HEK293T (cell line): ENCODE measurements around the gene MS4A13.

Experiments used
- ARNT ChIP-seq: fragments of 450-650 bp; IDR thresholded peaks from 2 replicates; pipeline ENCODE4 v1.6.1; 2017; ENCODE audit warnings: mild to moderate bottlenecking
- BHLHE40 ChIP-seq: fragments of 450-650 bp; IDR thresholded peaks from 2 replicates; pipeline ENCODE4 v1.6.1; 2016; ENCODE audit warnings: mild to moderate bottlenecking, moderate library complexity, borderline replicate concordance
- FOXA1 ChIP-seq: fragments of 450-650 bp; IDR thresholded peaks from 2 replicates; pipeline ENCODE4 v1.6.1; 2016; ENCODE audit warnings: mild to moderate bottlenecking
- FOXK2 ChIP-seq: fragments of 450-650 bp; IDR thresholded peaks from 2 replicates; pipeline ENCODE4 v1.6.1; 2016; ENCODE audit warnings: mild to moderate bottlenecking
- FOXM1 ChIP-seq: fragments of 450-650 bp; IDR thresholded peaks from 2 replicates; pipeline ENCODE4 v1.6.1; 2017; ENCODE audit warnings: mild to moderate bottlenecking, borderline replicate concordance
- HDGF ChIP-seq: fragments of 450-650 bp; IDR thresholded peaks from 2 replicates; pipeline ENCODE4 v1.6.1; 2017; ENCODE audit warnings: antibody characterized with exemption, borderline replicate concordance
- L3MBTL2 ChIP-seq: fragments of 450-650 bp; conservative IDR thresholded peaks from 2 replicates; pipeline ENCODE4 v1.6.1; 2016; ENCODE audit warnings: mild to moderate bottlenecking
- LEF1 ChIP-seq: fragments of 450-650 bp; IDR thresholded peaks from 2 replicates; pipeline ENCODE4 v1.6.1; 2017; ENCODE audit warnings: mild to moderate bottlenecking, borderline replicate concordance
- SP1 ChIP-seq: fragments of 450-650 bp; IDR thresholded peaks from 2 replicates; pipeline ENCODE4 v1.6.1; 2017
- SUZ12 ChIP-seq: fragments of 450-650 bp; IDR thresholded peaks from 2 replicates; pipeline ENCODE4 v1.6.1; 2016; ENCODE audit warnings: mild to moderate bottlenecking
- TARDBP ChIP-seq: fragments of 450-650 bp; IDR thresholded peaks from 2 replicates; pipeline ENCODE4 v1.6.1; 2016
- ZNF384 ChIP-seq: fragments of 450-650 bp; IDR thresholded peaks from 2 replicates; pipeline ENCODE4 v1.6.1; 2016

DNA sequence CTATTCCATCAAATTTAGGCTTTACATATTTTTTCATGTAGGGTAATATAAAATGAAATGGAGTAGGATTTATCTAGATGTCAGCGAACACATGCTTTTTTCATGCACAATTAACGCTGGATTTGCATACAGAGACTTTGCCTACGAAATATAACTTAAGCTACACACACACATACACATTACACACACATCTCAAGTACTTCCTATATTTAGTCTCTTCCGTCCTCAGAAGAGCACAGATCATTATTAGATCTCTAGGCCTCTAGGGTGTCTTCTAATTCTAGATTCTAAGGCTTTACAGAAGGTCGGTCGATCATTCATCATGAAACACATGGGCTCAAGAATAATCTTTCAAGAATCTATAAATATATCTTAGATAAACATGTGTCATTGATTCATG is 3.8 kb upstream of the MS4A13 start:
- TF ChIP-seq SP1 = no peak
- TF ChIP-seq FOXK2 = no peak
- no peak for TF ChIP-seq ARNT
- no peak for TF ChIP-seq FOXA1
- TF ChIP-seq FOXM1 = no peak
- no peak for TF ChIP-seq HDGF
- TF ChIP-seq BHLHE40 = no peak
- no peak for TF ChIP-seq ZNF384
- TF ChIP-seq SUZ12 = no peak
- no peak for TF ChIP-seq L3MBTL2
- no peak for TF ChIP-seq LEF1
- TF ChIP-seq TARDBP = no peak
